Activated CD8-positive, alpha-beta memory T cell treated with anti-CD3 and anti-CD28 coated beads for 36 hours (primary cell): ENCODE data around the gene PGM5. TPM values are rescaled to one million over a fixed set of nuclear protein-coding genes. Genes with fewer than 3 reads are reported as not detected.

Experiments
- CTCF ChIA-PET: fragments of 350-600 bp; sonication (Branson Sonifier 250); formaldehyde crosslinking; loops from one replicate; lab custom pipeline; 2021; ENCODE audit warnings: antibody characterized with exemption; lab: Charles Lee
- POLR2A ChIA-PET: fragments of 350-600 bp; sonication (Branson Sonifier 250); formaldehyde crosslinking; loops from one replicate; lab custom pipeline; 2021; ENCODE audit warnings: antibody characterized with exemption; lab: Charles Lee
- total RNA-seq, 2 experiments: library from RNA; stranded (reverse); gene quantifications; one replicate each; pipeline ENCODE4 v1.2.3, GENCODE V29; 2021

The PGM5 gene
- total RNA-seq, 2 experiments from 2014 or later = not detected

DNA sequence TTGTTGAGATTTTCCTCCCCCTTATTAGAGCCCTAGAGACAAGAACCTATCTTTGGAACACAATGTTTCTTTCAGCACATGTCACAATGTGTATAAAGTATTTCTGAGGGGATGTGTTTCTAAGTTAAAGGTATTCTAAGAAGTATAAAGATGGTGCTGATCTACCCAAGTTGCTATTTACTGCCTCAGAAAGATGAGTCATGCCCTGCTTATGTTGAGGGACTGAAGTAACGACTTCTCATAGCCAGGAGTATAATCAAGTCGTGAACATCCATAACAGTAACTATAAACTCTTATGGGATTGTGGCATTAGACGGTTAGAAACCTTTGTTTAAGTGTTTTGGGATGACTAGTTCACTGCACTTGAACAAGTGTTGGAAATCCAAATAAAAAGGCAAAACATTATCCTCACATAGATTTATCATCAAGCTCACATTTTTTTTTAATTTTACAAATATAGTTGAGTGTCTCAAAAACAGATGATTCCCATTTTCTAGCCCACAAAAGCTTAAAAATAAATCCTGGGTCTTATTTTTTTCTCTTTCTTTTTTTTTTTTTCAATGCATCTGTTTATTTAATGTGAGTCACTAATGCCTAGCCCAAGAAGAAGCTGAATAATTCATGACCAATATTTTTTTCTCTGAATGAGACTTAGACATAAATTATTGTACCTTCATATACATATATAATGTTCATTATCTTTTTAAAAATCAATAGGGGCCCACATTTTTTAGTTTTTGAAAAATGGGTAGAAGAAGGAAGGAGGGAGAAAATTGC lies 196.5 kb downstream of the PGM5 start:
- ChIA-PET CTCF (no interaction called here), POLR2A (no interaction called here)

DNA sequence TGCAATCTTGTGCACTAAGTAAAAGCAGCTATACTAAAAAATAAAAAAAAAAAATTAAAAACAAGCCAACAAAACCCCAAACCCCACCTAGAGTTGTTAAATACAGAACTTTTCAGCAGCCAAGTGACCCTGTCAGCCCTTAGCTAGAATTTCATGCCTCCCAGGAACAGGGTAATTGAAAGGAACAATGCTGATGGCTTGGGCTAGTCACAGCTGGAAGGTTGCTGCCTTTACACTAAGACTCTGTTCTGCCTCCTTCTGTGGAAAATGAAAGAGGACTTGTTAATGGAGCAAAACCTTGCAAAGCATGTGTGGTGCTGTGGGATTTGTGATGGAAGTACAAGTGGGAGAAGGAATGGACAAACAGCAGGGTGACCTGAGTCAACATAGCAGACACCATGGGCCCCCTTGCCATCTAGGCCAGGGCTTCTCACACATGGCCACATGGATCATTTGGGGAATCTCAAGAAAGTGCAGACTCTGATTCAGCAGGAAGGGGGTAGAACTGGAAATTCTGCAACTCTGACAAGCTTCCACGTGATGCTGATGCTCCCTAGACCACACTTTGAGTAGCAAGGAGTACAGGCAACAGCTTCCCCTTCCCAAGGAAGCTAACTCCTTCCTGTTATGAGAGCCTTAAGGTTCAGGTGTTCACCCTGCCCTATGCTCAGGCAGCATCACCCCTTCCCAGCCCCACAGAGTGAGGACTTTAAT lies 199.2 kb downstream of the PGM5 start:
- POLR2A ChIA-PET = no interaction called here
- CTCF ChIA-PET = no interaction called here

DNA sequence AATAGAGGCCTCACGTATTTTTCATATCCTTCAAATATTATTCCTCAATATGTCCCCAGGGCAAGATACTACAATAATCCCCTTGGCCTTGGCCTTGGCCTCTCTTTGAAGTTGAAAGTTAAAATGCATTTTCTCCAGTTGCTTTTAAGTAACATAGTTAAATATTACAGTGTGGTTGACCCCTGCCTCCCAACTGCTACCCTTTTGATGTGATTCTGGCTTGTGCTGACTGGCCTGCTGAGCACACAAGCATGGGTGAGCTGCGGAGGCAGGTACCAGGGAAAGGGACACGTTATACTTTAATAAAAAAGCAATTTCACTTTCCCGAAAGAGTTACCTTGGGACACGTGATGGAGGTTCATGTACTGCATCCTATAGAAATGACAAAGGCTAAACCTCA lies 202.1 kb downstream of the PGM5 start:
- POLR2A ChIA-PET = no interaction called here
- CTCF ChIA-PET = no interaction called here

DNA sequence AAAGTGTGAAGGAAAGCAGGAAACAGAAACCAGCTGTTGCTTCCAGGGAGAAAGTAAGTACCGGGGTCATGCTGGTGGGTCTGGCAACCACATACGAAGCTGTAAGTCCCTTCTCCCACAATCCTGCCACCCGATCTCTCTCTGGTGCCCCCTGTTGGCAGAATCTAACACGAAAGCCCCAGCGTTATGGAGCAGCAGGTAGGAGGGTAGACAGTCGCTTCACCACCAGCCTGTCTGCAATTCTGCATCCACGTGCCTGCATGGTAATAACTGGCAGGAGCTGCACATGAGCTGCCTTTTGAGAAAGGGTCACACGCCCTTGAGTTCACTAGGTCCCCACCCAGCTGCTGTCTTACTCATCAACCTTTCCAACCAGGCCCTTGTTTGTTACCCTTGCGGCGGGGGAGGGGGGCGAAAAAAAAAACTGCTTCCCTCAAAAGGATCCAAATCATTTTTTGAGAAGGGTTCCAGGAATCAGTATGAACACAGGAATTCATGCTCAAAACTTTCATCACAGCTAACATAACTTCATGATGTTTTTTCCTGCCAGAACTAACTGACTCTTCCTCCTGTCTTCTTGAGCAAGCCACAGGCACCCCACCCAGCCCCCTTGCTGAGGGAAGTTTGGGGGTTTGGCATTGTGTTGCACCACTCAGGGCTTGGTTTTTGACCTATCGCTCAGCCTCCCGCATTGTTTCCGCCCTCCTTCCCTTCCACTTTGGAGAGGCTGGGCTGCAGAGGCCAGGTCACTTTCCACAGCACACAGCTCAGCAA lies 203.8 kb downstream of the PGM5 start:
- ChIA-PET CTCF (interaction anchor here (0.8 to 1.1 kb wide), 2 partner anchors 8 to 13 kb away, joined by 3 read pairs; no protein-coding TSS in a partner anchor), POLR2A (no interaction called here)

DNA sequence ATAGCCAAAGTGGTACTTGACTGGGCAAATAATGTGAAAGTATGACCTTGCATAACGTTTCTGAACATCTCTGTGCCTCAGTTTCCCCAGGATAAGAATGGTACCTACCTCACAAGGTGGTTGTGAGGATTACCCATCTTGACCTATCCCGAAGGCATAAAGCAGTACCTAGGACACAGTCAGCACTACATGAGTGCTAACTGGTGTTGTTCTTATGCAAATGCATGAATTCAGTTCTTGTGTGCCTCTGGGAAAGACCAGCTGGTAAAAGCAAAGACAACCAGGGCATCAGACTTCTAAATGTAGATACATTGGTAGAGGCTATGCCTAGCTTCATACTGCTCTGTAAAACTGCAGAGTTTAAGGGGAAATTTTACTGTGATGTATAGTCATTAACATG lies 206.1 kb downstream of the PGM5 start:
- ChIA-PET CTCF (no interaction called here), POLR2A (no interaction called here)

DNA sequence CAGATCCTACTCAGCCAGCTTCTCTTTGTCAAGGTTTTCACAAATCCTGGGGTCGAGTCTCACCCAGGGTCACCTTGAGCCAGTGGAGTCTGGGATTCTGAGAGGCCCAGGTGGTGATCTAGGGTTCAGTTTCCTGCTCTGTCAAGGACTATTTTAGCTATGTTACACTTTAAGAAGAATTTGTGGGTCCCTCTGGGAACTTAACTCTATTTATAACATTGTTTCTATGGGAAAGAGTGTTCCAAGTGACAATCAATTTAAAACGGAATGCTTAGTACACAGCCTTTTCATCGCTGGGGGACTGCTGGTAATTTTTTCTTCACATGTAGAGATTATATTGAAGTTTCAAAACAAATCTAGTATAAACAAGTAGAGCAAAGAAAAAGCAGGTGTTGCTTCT lies 211.2 kb downstream of the PGM5 start:
- CTCF ChIA-PET = interaction anchor here (1.1 kb wide), 1 partner anchor 8 kb away, joined by 3 read pairs; no protein-coding TSS in a partner anchor
- POLR2A ChIA-PET = no interaction called here

DNA sequence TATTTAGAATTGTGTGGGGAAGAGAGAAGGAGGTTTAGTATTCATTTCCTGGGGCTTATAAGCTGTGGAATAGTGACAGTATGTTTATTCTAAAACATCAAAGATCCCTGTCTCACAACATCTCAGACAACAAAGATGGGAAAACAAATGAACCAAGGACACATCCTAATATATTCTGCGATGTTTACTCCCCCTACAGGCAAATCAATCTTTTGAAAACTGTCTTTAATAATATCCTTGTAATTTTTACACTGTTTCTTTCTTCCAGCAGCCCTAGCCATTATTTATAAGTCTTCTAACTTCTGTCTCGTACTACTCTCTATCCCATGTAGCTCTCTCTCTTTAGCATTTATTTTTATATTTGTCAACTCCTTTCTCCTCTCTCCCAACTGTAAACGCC lies 217.7 kb downstream of the PGM5 start:
- ChIA-PET POLR2A (no interaction called here), CTCF (no interaction called here)

DNA sequence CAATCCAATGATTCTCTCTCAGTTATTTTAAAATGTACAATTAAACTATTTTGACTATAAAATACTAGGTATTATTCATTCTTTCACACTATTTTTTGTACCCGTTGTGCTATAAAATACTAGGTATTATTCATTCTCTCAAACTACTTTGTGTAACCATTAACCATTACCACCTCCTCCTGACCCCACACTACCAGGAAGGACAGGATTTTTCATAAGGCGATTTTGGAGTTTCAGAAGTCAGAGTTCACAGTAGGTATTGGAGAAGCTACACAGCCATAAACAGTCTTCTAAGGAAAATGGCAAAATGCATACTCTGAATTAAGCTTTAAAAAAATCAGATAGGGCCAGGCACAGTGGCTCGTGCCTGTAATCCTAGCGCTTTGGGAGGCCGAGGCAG lies 219.4 kb downstream of the PGM5 start:
- CTCF ChIA-PET = no interaction called here
- POLR2A ChIA-PET = no interaction called here

DNA sequence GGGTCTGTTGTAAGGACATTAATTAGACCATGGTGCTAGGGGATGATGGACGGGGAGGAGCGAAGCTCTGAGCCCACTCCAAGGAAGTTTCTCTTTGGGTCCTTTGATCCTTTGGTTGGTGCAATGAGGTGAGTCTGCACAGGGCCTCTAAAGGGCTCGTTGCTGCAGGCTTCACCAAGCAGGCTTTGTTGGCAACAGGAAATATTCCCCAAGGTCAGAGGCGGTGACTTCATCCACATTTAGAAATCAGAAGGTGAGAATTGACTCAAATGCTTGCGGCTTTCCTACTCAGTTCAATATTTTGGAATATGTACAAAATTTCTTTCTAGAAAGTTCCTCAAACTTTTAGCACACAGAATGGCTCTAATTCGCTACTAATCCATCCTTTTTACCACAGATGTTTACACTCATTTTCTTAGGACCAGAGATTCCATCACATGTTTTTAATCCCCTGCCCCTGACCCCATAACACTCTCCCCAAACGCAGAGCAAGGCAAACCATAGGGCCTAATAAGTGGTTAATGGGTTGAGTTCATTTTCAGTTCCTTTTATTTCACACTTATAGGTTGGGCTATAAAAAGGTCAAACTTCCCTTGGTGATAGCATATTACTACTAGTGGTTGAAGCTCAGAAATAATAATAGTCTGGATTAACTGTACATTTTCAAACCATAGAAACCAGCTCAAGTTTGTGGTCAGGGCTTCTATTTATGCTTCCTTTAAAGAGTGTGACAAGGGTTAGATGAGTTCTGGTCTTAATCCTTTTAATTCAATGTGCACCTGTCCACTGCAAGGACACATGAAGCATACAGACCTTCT lies 221.6 kb downstream of the PGM5 start:
- POLR2A ChIA-PET = no interaction called here
- CTCF ChIA-PET = no interaction called here

Other genes starting within 250 kb of the PGM5 start
- 10 to 100 TPM; 42.1 to 44.6 TPM for gene ZNG1C, start 114.6 kb upstream of the PGM5 start, total RNA-seq
- gene FOXD4L3, start 53.7 kb upstream of the PGM5 start, total RNA-seq = under 1 TPM in 1 of 2 experiments, not detected in 1; 0.10 TPM
- gene TMEM252, start 184.3 kb downstream of the PGM5 start, total RNA-seq = not detected